Sigmoid colon (tissue), 7 donors: ENCODE measurements around the gene NDST1. TPM values are rescaled to one million over a fixed set of nuclear protein-coding genes. Genes with fewer than 3 reads are reported as not detected.

Experiments
- DNase-seq: peaks from one replicate; pipeline ENCODE4 v3.0.0-alpha.2; 2019
- H3K27ac ChIP-seq, 4 donors: fragments of 200-600 bp; sonication (generic); one replicate each; pipeline ENCODE4 v1.5.1; 2016 to 2019; ENCODE audit warnings: mild to moderate bottlenecking in 1 of 4
- H3K27me3 ChIP-seq, 3 donors: fragments of 200-600 bp; sonication (generic); one replicate each; pipeline ENCODE4 v1.5.1; 2019; ENCODE audit warnings: mild to moderate bottlenecking in 1 of 3
- H3K36me3 ChIP-seq, 4 donors: fragments of 200-600 bp; sonication (generic); one replicate each; pipeline ENCODE4 v1.5.1; 2016 to 2019
- H3K4me1 ChIP-seq, 4 donors: fragments of 200-600 bp; sonication (generic); one replicate each; pipeline ENCODE4 v1.5.1; 2017 to 2019
- H3K4me3 ChIP-seq, 4 donors: fragments of 200-600 bp; sonication (generic); one replicate each; pipeline ENCODE4 v1.5.1; 2017 to 2019; ENCODE audit warnings: mild to moderate bottlenecking in 2 of 4, moderate library complexity in 1 of 4
- H3K9me3 ChIP-seq, 4 donors: fragments of 200-600 bp in 3 of 4; sonication (generic) in 3 of 4; one replicate each; pipeline versions ENCODE4 v1.5.1 to v1.6.1; 2013 to 2019
- CTCF ChIP-seq, 4 experiments: fragments of 450-650 bp in 3 of 4; fragments of 200-600 bp in 1 of 4; IDR thresholded peaks; one replicate each; pipeline ENCODE4 v1.5.1; 2016 to 2019; ENCODE audit warnings: antibody characterized with exemption in 4 of 4, mild to moderate bottlenecking in 3 of 4, moderate library complexity in 2 of 4
- EP300 ChIP-seq, 4 donors: sonication (generic); formaldehyde crosslinking; IDR thresholded peaks; one replicate each; pipeline ENCODE4 v1.6.1; 2017; ENCODE audit warnings: antibody characterized with exemption in 4 of 4
- POLR2A ChIP-seq, 2 donors: fragments of 450-650 bp; IDR thresholded peaks; one replicate each; pipeline ENCODE4 v1.6.1; 2016; ENCODE audit warnings: antibody characterized with exemption in 2 of 2, mild to moderate bottlenecking in 2 of 2, moderate library complexity in 2 of 2
- POLR2AphosphoS5 ChIP-seq, 4 donors: sonication (generic); formaldehyde crosslinking; IDR thresholded peaks; one replicate each; pipeline ENCODE4 v1.6.1; 2017; ENCODE audit warnings: antibody characterized with exemption in 4 of 4
- WGBS, 2 donors: extraction: QIAGEN DNeasy Blood & Tissue Kit; methylation state at CpG; one replicate each; pipeline ENCODE4 v1.1.7; 2013; 5-methylcytosine and 5-hydroxymethylcytosine counted together
- intact Hi-C: fragments of 100-400 bp; cut with DNase I; formaldehyde crosslinking; loops from one replicate; pipeline ENCODE4 v1.15.1; 2023
- polyA plus RNA-seq, 3 donors: library from polyadenylated mRNA; stranded (reverse); fragments of 200-250 nt; gene quantifications; one replicate each; pipeline ENCODE4 v1.2.3, GENCODE V29; 2013
- total RNA-seq, 4 donors: library from RNA; depleted of rRNA; stranded (reverse); fragments of >200 nt; gene quantifications; one replicate each; pipeline ENCODE4 v1.1.0, GENCODE V29; 2016
- donor health status: healthy with polysubstance abuse.
- donor health status: Bipolar disorder and iron deficiency.
- donor health status: healthy.

Gene NDST1
- total and polyA plus RNA-seq, 7 donors = 5.4 to 74.8 (median 39.4) TPM

- H3K9me3 ChIP-seq = no peaks in the 10 kb centered on the region
- DNase-seq = peak; percentile 45
- no peak overlapping the region for H3K4me3 ChIP-seq
- intact Hi-C loops = no loop called here
- H3K4me1 ChIP-seq = no peaks in the 10 kb centered on the region
- WGBS, 2 donors = 84 to 85% methylated on average over 7 of the region's 7 CpGs
- no peak overlapping the region for H3K27ac ChIP-seq
- H3K27me3 ChIP-seq = no peaks in the 10 kb centered on the region
- H3K36me3 ChIP-seq = no peaks in the 10 kb centered on the region
- TF ChIP-seq CTCF (IDR thresholded peaks at IDR 0.05) = no peak
- TF ChIP-seq EP300 (IDR thresholded peaks at IDR 0.05) = no peak
- no peak for TF ChIP-seq POLR2AphosphoS5 (IDR thresholded peaks at IDR 0.05)
- no peak for TF ChIP-seq POLR2A (IDR thresholded peaks at IDR 0.05)
These were observed 62.4 kb downstream of the NDST1 start for GRCh38 chr5:150570333-150570732.

GRCh38 chr5:150571836-150572235, 63.9 kb downstream of the NDST1 start:
- no peak for DNase-seq
- intact Hi-C loops = no loop called here
- H3K27me3 ChIP-seq = no peaks in the 10 kb centered on the region
- no peak for TF ChIP-seq POLR2A (IDR thresholded peaks at IDR 0.05)
- H3K36me3 ChIP-seq = no peaks in the 10 kb centered on the region
- no peak overlapping the region for H3K27ac ChIP-seq
- no peaks in the 10 kb centered on the region for H3K9me3 ChIP-seq
- H3K4me3 ChIP-seq = no peak overlapping the region
- H3K4me1 ChIP-seq = no peaks in the 10 kb centered on the region

- Histone ChIP-seq H3K4me3 (no peak overlapping the region), H3K27ac (no peak overlapping the region), H3K4me1 (no peaks in the 10 kb centered on the region), H3K36me3 (no peaks in the 10 kb centered on the region), H3K9me3 (no peaks in the 10 kb centered on the region), H3K27me3 (no peaks in the 10 kb centered on the region)
- TF ChIP-seq POLR2A (IDR thresholded peaks at IDR 0.05) = no peak
- no peak for TF ChIP-seq POLR2AphosphoS5 (IDR thresholded peaks at IDR 0.05)
- no peak for TF ChIP-seq EP300 (IDR thresholded peaks at IDR 0.05)
- intact Hi-C loops = no loop called here
- 82 to 85% methylated on average over 5 of the region's 5 CpGs for WGBS, 2 donors
- DNase-seq = peak; percentile 10
These were observed 65.3 kb downstream of the NDST1 start for GRCh38 chr5:150573216-150573615.

GRCh38 chr5:150573867-150574817, 66.2 kb downstream of the NDST1 start:
- TF ChIP-seq EP300 (IDR thresholded peaks at IDR 0.05) (no peak), POLR2AphosphoS5 (IDR thresholded peaks at IDR 0.05) (no peak), POLR2A (IDR thresholded peaks at IDR 0.05) (no peak), CTCF (IDR thresholded peaks at IDR 0.05) (no peak)
- Histone ChIP-seq H3K9me3 (no peaks in the 10 kb centered on the region), H3K4me3 (no peak overlapping the region), H3K4me1 (no peaks in the 10 kb centered on the region), H3K27ac (no peak overlapping the region), H3K27me3 (no peaks in the 10 kb centered on the region), H3K36me3 (no peaks in the 10 kb centered on the region)
- WGBS, 2 donors = 85 to 86% methylated on average over 18 of the region's 18 CpGs
- peak; percentile 39 for DNase-seq
- intact Hi-C loops = no loop called here

GRCh38 chr5:150574818-150575547, 67.1 kb downstream of the NDST1 start:
- TF ChIP-seq EP300 (IDR thresholded peaks at IDR 0.05) (no peak), CTCF (IDR thresholded peaks at IDR 0.05) (no peak), POLR2A (IDR thresholded peaks at IDR 0.05) (no peak), POLR2AphosphoS5 (IDR thresholded peaks at IDR 0.05) (no peak)
- Histone ChIP-seq H3K36me3 (no peaks in the 10 kb centered on the region), H3K9me3 (no peaks in the 10 kb centered on the region), H3K27me3 (no peaks in the 10 kb centered on the region), H3K4me1 (no peaks in the 10 kb centered on the region), H3K4me3 (no peak overlapping the region), H3K27ac (no peak overlapping the region)
- intact Hi-C loops = no loop called here
- DNase-seq = peak; percentile 56
- 90 to 92% methylated on average over 15 of the region's 15 CpGs for WGBS, 2 donors
